HG03095 (cell line): ENCODE results near the gene ADAMTSL3.

Experiments used
- ATAC-seq: cut with Tn5 transposase; IDR thresholded peaks from one replicate; pipeline ENCODE4 v1.9.1; 2021; ENCODE audit warnings: moderate library complexity; ENCODE audit not compliant: unreplicated experiment

The ADAMTSL3 gene

DNA sequence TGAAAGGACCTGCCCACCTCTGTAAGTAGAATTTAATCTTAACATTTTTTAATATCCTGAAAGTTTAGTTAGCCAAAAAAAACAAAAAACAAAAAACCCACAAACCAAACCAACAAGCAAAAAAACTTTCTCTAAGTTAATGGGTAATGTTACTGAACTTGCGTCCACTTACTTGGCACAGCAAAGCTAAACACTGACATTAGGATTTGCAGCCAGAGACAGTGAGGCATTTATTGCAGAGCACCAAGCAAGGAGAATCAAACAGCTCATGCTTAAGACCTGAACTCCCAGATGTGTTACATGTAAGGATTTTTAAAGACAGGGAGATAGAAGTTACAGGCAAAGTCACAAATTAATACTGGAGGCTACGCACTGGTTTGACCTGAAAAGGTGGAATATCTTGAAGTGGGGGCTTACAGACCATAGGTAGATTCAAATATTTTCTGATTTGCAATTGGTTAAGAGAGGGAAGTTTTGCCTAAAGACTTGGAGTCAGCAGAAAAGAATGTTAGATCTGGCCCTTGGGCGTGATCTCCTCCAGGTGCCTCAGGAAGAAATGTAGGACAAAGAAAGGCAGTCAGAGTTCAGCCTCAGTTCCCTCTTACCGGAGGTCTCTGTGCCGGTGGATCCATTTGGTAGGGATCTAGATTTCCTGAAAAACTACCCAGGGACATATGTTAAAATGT lies 205.0 kb downstream of the ADAMTSL3 start:
- no peak for ATAC-seq

GRCh38 chr15:83866692-83867091 lies 212.8 kb downstream of the ADAMTSL3 start:
- no peak for ATAC-seq

- ATAC-seq = no peak
Measured at GRCh38 chr15:83869341-83869740, 215.4 kb downstream of the ADAMTSL3 start.

GRCh38 chr15:83871808-83872559 lies 218.1 kb downstream of the ADAMTSL3 start:
- ATAC-seq = peak; percentile 76

DNA sequence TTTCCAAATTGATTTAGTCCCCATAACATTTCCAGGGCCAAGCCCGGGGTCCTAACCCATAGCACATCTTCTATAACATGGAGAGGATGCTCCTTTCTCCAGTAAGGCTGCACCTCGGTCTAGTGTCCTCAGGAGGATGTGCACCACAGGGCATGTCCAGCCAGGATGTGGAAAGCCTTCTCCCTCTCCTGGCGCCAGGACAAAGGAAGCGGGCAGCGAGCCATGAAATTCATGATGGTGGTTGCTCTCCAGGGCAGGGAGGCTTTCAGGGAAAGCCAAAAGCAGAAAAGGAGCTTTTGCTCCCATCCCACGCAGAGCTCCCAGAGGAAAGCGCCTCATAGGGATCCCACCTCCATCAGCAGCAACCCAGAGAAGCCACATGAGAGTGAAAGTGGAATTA lies 220.0 kb downstream of the ADAMTSL3 start:
- ATAC-seq = no peak

DNA sequence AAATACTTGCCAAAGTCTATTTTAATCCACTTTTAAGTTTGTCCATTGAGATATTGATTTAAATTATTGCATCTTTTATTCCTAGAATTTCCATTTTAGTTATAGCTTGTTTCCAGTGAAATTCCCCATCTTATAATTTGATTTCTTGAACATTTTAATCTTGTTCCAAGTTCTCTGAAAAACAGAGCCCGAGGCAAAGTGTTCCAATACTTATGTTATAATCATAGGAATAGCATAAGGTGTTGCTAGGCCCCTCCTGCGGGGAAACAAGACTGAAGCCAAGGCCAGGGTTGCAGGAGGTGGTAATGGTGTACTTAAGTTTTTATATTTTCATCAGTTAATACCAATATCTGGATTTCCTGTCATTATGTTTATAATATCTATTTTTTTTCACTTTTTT lies 226.6 kb downstream of the ADAMTSL3 start:
- no peak for ATAC-seq

GRCh38 chr15:83881156-83881555 lies 227.2 kb downstream of the ADAMTSL3 start:
- ATAC-seq = no peak

DNA sequence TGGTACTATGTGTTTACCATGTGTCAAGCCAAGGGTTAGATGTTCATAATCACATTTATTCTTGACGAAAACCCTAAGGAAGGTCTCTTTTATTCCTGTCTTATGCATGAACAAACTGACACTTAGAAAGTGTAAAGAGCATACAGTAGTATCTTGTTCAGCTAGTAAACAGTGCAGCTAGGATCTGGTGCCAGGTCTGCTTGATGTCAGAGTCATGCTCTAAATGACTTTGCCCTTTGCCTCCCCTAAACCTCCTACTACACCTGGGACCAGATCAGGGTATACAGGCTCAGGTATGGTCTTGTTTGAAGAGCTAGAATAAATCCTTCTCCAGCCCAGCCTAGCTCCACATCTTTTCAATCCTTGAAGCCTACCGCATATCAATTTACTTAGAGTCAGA lies 232.4 kb downstream of the ADAMTSL3 start:
- ATAC-seq = no peak

GRCh38 chr15:83887404-83887803 lies 233.5 kb downstream of the ADAMTSL3 start:
- ATAC-seq = no peak

DNA sequence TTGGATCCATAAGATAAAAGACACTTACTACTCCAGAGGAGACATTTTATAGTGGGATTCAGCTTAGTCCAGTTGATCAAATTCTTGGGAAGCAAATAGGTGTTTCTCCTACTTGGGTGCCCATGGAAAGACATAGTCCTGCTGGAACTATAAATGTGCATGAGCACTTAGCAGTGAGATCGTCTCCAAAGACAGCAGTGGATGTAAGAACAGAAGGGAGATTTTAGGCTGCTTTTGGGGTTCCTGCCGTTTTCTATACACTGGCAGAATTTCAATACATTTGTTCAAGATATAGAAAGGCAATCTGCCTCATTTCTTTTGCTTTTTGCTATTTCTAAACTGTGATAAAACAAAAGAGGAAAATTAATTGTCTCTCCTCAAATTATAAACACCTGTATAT lies 234.0 kb downstream of the ADAMTSL3 start:
- no peak for ATAC-seq

DNA sequence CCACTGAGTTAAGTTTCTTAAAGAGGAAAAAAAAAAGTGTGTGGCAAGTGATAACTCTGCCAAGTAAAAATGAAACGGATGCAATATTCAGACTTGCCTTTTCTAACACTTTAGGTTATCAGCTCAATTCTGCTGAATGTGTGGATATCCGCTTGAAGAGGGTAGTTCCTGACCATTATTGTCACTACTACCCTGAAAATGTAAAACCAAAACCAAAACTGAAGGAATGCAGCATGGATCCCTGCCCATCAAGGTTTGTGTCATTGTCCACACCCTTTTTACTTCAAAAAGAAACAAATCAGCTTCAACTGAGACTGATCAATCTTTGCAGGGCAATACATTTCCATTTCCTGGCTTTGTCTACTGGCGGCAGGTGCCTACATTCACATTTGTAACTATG lies 236.1 kb downstream of the ADAMTSL3 start:
- ATAC-seq = no peak

DNA sequence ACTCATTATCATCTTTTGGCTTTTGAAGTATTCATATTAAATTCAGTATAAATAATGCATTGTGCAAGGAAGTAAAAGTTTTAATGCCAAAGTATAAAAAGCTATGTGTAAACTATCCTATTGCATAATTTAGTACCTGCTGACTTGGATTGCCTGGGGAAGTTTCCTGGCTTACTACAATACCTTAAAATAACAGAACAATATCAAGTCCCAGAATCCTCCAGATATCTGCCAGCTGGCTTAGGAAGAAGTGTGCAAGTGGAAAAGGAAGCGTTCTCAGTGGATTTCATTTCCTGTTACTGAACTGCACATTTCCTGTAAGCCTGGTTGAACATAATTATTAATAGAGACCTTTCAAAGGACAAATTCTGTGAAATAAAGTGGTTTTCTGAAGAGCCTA lies 236.7 kb downstream of the ADAMTSL3 start:
- no peak for ATAC-seq

DNA sequence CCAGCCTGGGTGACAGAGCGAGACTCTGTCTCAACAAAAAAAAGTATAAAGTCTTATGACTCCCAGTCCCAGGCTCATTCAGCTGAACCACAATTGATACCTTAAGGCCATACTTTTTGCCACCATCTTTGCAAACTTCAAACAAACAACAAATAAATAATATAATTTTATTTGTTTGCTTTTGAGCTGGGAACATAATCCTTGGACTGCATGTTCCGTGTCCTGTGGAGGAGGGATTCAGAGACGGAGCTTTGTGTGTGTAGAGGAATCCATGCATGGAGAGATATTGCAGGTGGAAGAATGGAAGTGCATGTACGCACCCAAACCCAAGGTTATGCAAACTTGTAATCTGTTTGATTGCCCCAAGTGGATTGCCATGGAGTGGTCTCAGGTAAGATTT lies 238.6 kb downstream of the ADAMTSL3 start:
- ATAC-seq = no peak

- no peak for ATAC-seq
Measured at GRCh38 chr15:83893308-83893707, 239.4 kb downstream of the ADAMTSL3 start.

- no peak for ATAC-seq
Measured at GRCh38 chr15:83897037-83897436, 243.1 kb downstream of the ADAMTSL3 start.

DNA sequence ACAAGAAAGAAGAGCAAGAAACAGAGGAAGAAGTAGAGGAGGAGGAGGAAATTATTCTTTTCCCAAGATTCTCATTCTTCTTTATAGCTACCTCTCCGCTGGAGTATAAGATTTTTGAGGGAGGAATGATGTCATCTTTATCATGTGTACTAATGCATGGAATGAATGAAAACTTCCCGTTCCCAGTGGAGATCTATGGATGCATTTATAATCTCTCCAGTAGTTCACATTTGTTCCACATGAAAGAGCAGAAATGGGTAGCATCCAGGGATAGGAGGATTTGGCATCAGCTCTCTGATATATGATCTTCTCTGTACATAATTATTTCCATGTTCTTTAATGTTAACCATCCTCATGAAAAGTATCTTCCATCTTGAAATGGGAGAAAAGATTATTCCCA lies 244.4 kb downstream of the ADAMTSL3 start:
- ATAC-seq = no peak

GRCh38 chr15:83899670-83900069 lies 245.7 kb downstream of the ADAMTSL3 start:
- ATAC-seq = no peak

DNA sequence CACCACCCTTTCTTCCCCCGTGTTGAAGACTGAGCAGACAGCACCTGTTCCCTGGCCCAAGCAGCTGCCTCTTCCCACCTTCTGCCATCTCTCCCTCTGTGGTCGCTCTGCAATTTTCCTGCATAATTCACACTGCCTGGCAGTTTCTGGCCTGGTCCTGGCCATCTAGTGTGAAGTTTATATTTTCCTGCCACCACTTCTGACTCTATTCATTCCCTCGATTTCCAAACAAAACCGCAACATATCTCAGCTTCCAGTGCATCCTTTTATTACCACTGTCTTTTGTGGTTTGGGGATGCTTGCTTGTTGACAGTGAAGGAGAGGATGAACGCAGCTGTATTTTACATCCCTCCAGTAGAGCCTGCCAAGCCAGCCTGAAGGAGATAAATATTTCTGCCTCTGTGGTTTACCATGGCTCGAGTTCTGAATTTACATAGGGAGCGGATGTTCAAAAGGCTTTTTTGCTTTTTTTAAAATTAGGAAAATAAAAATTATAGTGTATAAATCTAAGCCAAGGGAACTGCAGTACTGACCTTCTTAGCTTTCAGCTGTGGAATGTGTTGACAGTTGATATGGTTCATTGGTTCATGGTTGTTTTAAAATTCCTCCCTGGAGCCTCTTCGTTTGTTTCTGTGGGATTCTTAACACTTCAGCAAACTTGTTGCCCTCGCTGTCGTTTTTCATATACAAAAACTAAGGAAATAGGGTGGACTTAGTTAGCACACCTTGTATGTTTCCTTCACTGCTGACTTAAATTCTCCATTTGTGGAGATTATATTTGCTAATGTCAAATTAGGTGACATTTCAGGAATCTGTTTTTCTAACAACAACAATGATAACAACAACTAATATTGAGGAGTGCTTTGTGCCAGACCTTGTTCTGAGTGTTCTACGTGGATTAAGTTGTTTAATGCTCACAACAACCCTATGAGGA lies 250.5 kb downstream of the ADAMTSL3 start:
- no peak for ATAC-seq

- ATAC-seq = no peak
Measured at GRCh38 chr15:83905556-83906273, 251.8 kb downstream of the ADAMTSL3 start.

GRCh38 chr15:83911345-83911744 lies 257.4 kb downstream of the ADAMTSL3 start:
- no peak for ATAC-seq

DNA sequence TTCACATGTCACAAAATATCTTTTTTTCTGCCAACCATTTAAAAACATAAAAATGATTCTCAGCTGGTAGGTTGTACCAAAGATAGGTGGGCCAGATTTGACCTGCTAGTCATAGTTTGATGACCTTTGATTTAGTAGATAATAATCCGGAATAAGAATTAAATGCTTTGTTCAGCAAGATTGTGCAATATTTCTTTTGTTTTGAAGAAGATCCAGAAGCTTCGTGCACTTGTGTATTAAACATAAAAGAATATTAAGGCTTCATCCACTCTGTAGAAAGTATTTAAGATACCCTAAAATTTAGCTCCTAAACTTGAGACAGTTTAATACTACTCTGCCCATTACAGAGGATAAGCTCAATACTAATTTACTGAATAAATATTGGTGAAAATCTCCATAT lies 258.4 kb downstream of the ADAMTSL3 start:
- ATAC-seq = no peak
